ENCODE data around the gene WDR1. TPM values are rescaled to one million over a fixed set of nuclear protein-coding genes. Genes with fewer than 3 reads are reported as not detected.

The WDR1 gene
- total RNA-seq, 1 donor from 2014 or later: 216 TPM

DNA sequence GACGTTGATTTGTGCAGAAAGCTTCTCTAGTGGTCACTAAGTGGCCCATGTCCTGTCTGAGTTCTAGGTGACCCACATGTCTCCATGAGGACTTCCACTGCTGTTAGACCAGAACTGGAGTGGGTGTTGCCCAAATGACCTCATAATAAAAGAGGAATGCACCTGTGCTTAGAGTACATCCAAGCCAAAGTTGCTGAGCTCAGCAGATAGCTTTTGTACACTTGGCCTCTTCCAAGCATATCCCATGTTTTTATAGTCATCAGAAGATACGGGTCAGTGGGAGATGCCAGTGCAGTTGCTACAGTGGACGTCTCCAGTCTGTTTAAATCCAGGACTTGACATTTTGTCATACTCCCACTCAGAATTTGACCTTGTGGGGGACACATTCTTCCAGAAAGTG lies 37.6 kb upstream of the WDR1 start:
- Histone ChIP-seq H3K27me3 (no peaks in the 10 kb centered on the region), H3K36me3 (no peaks in the 10 kb centered on the region)

DNA sequence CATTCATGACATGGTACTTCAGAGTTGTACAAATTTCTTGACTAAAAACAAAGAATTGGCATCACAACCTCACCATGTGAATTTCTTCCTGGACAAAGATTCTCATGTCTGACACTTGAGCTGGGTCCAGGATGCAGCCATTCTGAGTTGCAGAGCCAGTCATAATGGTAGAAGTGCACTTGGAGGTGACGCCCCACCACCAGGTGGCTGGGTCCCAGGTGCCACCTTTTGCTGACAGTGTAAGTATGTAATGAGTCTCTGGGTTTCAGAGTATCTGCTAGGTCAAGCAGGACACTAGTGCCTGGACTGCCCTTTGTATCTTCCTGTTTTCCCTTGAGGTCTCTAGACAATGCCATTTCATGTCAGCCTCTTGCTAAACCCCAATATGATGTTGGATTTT lies 36.6 kb upstream of the WDR1 start:
- H3K9me3 ChIP-seq: no peaks in the 10 kb centered on the region
- H3K4me3 ChIP-seq: no peak overlapping the region
- intact Hi-C loops (cut with DNase I): no loop called here
- no peak for DNase-seq (ENCODE audit: low spot score in 2 of 2)
- H3K4me1 ChIP-seq: no peaks in the 10 kb centered on the region
- no peak overlapping the region for H3K27ac ChIP-seq
- no peak for TF ChIP-seq CTCF (IDR thresholded peaks at IDR 0.05)
- no peaks in the 10 kb centered on the region for H3K36me3 ChIP-seq
- no peaks in the 10 kb centered on the region for H3K27me3 ChIP-seq

More for the DNA sequence above, 37.6 kb upstream of the WDR1 start:
- intact Hi-C loops (cut with DNase I): no loop called here
- Histone ChIP-seq H3K9me3 (no peaks in the 10 kb centered on the region), H3K4me3 (no peak overlapping the region), H3K4me1 (no peaks in the 10 kb centered on the region), H3K27ac (no peak overlapping the region)
- no peak for DNase-seq (ENCODE audit: low spot score in 2 of 2)
- TF ChIP-seq CTCF (IDR thresholded peaks at IDR 0.05): no peak

GRCh38 chr4:10151182-10151581 lies 34.6 kb upstream of the WDR1 start:
- Histone ChIP-seq H3K9me3 (no peaks in the 10 kb centered on the region), H3K27ac (no peak overlapping the region), H3K36me3 (no peaks in the 10 kb centered on the region), H3K4me3 (no peak overlapping the region), H3K27me3 (no peaks in the 10 kb centered on the region), H3K4me1 (no peaks in the 10 kb centered on the region)
- no peak for DNase-seq (ENCODE audit: low spot score in 2 of 2)
- intact Hi-C loops (cut with DNase I): no loop called here
- no peak for TF ChIP-seq CTCF (IDR thresholded peaks at IDR 0.05)

DNA sequence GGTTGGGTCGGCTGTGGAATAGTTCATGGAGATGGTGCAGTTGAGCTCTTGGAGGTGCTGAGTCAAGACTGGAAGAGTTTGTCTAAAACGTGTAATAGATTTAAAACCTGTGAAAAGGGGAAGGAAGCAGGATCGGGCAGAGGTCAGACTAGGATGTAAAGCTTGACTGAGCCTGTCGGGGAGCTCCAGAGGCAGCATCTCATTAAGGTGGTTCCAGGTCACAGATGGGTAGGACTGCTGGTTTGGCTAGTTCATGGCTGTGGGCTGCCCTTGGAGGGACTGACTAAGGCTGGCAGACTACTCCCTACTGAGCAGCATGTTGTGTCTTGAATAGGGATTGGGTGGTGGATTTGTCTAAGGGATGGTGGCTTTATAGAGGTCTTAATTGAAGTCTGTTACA lies 28.4 kb upstream of the WDR1 start:
- TF ChIP-seq CTCF (IDR thresholded peaks at IDR 0.05): no peak
- intact Hi-C loops (cut with DNase I): no loop called here
- H3K4me3 ChIP-seq: no peak overlapping the region
- H3K27me3 ChIP-seq: no peaks in the 10 kb centered on the region
- no peaks in the 10 kb centered on the region for H3K9me3 ChIP-seq
- DNase-seq (ENCODE audit: low spot score in 2 of 2): no peak
- H3K4me1 ChIP-seq: no peaks in the 10 kb centered on the region
- H3K36me3 ChIP-seq: no peaks in the 10 kb centered on the region
- H3K27ac ChIP-seq: no peak overlapping the region

DNA sequence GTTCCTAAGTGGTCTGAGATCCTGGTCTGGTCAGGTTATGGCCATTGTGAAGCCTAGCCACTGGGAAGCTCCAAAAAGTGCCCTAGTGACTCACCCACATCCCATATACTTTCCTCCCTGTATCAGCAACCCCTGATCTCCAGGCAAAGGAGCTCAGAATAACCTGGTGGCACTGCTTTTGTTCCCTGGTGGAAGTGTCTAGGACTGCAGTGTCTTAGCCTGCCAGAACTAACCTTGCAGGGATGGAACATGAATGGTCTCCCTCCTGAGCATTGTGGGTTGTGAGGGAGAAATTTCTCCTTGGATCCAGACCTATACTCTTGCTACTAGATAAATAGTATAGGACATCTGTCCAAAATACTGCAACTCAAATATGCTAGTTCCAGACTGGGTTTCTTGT lies 27.9 kb upstream of the WDR1 start:
- DNase-seq (ENCODE audit: low spot score in 2 of 2): no peak
- H3K36me3 ChIP-seq: no peaks in the 10 kb centered on the region
- intact Hi-C loops (cut with DNase I): no loop called here
- TF ChIP-seq CTCF (IDR thresholded peaks at IDR 0.05): no peak
- H3K9me3 ChIP-seq: no peaks in the 10 kb centered on the region
- no peak overlapping the region for H3K27ac ChIP-seq
- no peaks in the 10 kb centered on the region for H3K27me3 ChIP-seq
- H3K4me1 ChIP-seq: no peaks in the 10 kb centered on the region
- H3K4me3 ChIP-seq: no peak overlapping the region

DNA sequence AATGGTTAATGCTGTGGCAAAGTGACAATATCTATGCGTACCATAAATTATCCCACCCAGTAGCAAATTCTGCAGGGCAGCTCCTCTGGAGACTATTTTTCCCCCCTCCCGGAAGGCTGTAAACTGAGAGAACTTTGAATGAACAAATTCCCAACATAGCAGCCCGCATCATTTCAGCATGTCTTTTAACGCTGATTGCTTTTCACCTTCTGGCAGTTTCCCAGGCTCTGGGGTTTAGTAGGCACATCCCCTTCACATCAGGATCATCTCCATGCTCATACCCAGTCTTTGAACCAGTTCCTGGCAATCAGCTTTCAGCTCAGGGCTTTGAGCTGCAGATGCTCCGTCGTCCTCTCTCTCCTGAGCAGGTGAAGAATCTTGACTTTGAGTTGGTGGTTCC lies 26.6 kb upstream of the WDR1 start:
- no peak for DNase-seq (ENCODE audit: low spot score in 2 of 2)
- Histone ChIP-seq H3K27ac (no peak overlapping the region), H3K4me3 (no peak overlapping the region), H3K36me3 (no peaks in the 10 kb centered on the region), H3K4me1 (no peaks in the 10 kb centered on the region), H3K9me3 (no peaks in the 10 kb centered on the region), H3K27me3 (no peaks in the 10 kb centered on the region)
- TF ChIP-seq CTCF (IDR thresholded peaks at IDR 0.05): no peak
- intact Hi-C loops (cut with DNase I): no loop called here

All from ascending aorta (tissue), 2 donors.